Embryonic facial prominence (tissue), 1 donor: ENCODE results near the gene COA7.

Experiments
- DNase-seq: peaks from one replicate; pipeline ENCODE4 v3.0.0-alpha.2; 2016; ENCODE audit errors: extremely low spot score

The COA7 gene

GRCh38 chr1:52635321-52636089, 62.6 kb downstream of the COA7 start:
- DNase-seq, result no peak
